ENCODE data around the gene FSCN2.
"Not testable (repeated sequence)": the region's sequence is repeated elsewhere in the genome, so short reads cannot be mapped to it uniquely, and the experiment has no call there.

The FSCN2 gene

GRCh38 chr17:81528651-81529436 lies 667 bp downstream of the FSCN2 start:
- DNase-seq, result no peak

GRCh38 chr17:81529437-81529803 lies 1.2 kb downstream of the FSCN2 start:
- no peak for DNase-seq

DNA sequence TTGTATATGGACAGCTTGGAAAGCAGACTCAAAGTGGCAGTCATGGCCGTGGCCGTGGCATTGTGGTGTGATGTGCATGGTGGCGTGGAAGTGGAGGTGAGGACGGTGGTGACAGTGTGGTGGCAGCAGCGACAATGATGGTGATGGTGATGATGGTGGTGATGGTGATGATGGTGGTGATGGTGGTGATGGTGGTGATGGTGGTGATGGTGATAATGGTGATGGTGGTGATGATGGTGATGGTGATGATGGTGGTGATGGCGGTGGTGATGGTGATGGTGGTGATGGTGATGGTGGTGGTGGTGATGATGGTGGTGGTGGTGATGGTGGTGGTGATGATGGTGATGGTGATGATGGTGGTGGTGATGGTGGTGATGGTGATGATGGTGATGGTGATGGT lies 2.8 kb downstream of the FSCN2 start:
- DNase-seq, result not testable (repeated sequence)

- DNase-seq, result not testable (repeated sequence)
Observed at GRCh38 chr17:81531998-81532404, 3.8 kb downstream of the FSCN2 start.

GRCh38 chr17:81532490-81533287 lies 4.5 kb downstream of the FSCN2 start:
- no peak for DNase-seq

GRCh38 chr17:81533339-81534141 lies 5.4 kb downstream of the FSCN2 start:
- no peak for DNase-seq

DNA sequence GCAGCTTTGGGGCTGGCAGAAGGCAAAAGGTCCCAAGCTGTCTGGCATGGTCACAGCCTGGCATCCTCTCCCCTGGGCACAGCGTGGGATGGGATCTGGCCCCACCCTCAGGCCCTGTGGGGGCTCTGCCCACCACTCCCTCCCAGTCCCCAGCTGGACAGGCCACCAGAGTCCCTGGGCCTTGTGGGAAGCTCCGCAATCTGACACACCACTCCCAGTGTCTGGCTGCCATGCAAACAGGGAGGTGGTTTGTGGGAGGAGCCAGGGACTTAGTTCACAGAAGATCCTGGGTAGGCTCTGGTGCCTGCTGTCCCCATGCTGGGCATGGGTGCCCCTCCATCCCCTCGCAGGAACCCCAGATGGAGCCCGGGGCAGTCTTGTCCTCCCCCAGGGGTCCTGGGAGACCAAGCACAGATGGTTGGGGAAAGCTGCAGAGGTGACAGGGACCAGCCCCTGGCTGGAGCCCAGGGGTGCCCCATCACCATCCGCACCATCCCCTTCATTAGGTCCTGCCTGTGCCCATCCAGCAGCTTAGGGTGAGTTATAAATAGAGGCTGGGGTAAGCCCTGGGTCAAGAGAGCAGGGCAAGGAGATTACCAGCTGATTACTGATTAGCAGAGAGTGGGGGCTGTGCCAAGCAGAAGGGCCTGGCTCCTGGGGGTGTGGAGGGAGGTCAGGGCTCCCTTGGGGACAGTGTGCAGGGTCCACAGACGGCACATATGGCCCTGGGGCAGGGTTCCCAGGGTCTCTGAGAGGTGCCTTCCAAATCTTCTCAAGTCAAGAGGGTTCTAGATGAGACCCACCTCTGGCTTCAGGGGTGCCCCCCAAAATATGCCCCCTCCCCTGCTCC lies 6.2 kb downstream of the FSCN2 start:
- DNase-seq, result no peak

DNA sequence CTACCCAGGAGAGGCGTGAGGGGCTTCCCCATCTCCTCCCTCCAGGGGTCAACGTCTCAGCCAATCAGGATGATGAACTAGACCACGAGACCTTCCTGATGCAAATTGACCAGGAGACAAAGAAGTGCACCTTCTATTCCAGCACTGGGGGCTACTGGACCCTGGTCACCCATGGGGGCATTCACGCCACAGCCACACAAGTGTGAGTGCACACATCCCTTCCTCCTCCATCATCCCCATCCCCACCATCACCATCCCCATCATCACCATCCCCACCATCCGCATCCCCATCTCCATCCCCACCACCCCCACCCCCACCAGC lies 6.8 kb downstream of the FSCN2 start:
- DNase-seq, result no peak

GRCh38 chr17:81535480-81536298 lies 7.5 kb downstream of the FSCN2 start:
- DNase-seq, result no peak

DNA sequence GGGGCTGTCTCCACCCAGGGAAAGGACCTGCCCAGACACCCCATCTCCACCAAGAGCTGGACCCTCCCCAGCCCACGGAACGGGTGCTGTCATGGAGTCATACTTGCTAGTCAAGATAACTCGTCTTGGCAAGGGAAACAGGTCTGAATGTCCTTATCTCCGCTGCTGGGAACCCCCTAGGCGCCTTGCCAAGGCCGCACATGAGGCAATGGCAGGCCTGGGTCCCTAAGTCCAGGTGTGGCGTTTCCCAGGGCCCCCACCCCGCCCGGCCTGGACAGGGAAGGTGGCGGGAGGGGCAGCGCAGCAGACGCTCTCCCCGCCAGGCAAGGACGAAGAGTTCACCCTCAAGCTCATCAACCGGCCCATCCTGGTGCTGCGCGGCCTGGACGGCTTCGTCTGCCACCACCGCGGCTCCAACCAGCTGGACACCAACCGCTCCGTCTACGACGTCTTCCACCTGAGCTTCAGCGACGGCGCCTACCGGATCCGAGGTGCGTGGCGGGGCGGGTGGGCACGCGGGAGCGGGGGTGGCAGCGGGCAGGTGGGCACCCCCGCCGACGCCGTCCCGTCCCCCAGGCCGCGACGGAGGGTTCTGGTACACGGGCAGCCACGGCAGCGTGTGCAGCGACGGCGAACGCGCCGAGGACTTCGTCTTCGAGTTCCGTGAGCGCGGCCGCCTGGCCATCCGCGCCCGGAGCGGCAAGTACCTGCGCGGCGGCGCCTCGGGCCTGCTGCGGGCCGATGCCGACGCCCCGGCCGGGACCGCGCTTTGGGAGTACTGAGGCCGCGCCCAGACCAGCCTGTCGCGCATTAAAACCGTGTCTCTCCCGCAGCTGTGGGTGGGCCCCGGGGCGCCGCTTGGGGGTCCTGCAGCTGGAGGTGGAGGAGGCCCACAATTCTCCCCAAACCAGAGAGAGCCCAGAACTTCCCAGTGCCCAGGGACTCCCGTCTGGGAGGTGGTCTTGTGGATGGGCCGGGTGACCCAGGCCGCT lies 8.4 kb downstream of the FSCN2 start:
- no peak for DNase-seq

DNA sequence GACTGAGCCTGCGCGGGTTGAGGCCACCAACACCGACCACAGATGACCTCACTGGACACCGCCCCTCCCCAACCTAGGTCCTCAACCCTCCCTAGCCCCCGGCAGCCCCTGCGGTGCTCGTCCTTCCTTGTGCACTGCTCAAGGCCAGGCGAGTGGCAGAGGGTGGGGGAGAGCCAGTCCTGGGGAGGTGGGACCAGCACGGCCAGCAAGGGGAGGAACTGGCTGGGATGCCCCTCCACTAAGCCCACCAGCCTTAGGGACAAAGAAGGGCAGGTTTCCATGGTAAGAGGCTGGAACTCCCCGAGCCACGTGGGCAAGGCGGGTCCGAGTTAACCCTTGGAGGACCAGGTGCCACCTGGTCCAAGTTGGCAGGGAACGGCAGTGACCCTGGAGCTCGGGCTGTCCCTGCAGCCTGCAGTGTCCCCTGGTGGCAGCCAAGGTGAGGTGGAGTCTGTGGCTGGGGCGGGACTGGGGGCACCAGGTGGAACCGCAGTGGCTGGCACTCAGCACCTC lies 9.2 kb downstream of the FSCN2 start:
- no peak for DNase-seq

GRCh38 chr17:81537856-81538555 lies 9.8 kb downstream of the FSCN2 start:
- DNase-seq, result no peak

DNA sequence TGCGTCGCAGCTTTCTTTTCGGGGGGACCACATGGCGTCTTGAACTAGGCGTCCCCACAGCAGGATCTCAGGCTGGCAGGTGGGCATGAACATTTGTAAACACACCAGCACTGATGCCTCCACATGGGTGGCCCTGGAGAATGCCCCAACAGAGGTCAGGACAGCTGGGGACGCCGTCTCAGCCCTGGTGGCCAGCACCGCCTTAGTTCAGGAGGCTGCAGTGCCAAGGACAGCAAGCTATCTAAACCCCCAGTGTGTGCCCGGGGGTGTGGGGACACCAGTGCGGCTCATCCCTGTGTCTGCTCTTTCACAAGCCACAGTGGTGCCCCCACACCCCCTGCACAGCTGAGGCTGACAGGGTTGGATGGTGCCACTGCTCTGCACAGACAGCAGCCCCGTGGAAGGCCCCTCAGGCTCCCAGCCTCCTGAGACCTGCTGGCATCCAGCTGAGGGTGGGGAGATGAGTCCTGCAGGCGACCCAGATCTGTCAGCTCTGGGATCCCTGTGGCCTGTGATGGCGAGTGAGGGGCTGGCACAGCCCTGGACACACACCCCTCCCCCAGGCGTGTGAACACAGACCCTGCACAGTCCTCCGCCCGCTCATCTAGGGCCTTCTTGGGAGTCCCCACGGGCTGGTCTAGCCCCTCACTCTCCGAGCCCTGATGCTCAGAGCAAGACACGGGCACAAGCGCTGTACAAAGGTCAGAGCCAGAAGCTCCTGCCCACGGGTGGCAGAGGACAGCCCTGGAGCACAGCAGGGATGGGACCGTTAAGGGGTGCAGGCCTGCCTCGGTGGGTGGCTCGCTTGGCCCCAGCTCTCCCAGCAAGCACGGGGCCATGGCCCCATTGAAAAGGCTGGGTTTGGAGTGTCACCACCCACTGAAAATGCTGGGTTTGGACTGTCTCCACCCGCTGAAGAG lies 10.7 kb downstream of the FSCN2 start:
- no peak for DNase-seq

DNA sequence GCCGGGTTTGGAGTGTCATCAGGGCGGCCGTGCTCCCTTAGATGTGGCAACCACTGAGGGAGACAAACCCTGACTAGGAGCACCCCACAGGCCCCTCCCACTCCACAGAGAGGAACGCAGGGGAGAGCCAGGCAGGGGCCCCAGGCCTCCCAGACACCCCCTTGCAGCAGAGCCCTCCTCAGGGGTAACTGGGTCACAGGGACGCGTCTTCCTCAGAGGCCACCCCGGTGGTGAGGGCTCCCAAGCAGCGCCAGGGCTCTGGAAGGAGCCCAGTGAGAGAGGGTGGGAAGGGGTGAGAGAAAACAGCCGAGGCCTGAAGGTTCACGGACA lies 11.4 kb downstream of the FSCN2 start:
- DNase-seq, result no peak

DNA sequence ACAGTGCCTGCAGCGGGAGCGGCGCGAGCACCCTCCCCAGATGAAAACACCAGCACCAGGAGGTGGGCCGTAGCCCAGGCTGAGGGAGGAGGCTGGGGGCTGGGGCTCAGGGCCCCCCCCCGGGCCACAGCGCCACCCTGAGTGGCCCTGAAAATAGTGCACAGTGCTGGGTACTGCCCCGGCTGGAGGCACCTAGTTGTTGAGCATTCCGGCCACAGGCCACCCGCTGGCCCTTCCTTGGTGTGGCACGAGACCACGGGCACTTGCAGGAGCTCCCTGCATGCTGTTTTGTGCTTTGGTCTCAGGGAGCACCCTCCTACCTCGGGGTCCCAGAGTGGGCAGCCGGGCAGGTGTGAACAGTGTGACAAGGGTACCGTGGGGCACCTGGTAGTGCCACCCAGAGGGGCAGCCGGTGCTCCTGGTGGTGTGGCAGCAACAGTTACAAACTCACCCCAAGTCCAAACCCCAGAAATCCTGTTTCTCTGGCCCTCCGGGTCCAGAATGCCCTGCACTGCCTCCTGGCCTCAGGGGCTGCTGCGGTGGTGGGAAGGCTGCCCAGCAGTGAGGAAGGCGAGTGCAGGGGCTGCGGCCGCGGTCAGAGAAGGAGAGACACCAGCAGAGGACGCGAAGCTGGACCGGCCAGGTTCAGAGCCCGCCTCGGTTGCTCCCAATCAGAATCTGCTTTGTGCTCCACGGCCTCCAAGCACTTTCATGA lies 11.9 kb downstream of the FSCN2 start:
- DNase-seq, result no peak

DNA sequence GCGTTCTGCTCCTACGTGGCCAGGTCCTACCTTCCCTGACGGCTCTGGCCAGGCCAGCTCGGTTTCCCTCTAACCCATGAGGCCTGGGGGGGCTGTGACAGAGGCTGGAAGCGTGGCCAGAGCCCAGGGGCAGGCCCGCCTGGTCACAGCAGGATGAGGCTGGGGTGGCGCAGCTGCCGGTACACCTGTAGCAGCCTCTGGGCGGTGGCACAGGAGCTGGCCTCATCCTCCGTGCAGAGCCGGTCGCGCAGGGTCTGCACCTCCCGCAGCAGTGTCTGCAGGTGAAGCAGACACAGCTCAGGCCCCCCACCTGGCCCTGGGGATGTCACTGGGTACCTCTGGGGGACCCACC lies 12.5 kb downstream of the FSCN2 start:
- DNase-seq, result no peak

GRCh38 chr17:81541123-81541522 lies 12.9 kb downstream of the FSCN2 start:
- DNase-seq, result no peak
